ENCODE results near the gene RNF150.
"Not testable (repeated sequence)": the region's sequence is repeated elsewhere in the genome, so short reads cannot be mapped to it uniquely, and the experiment has no call there.

RNF150 gene

GRCh38 chr4:141074098-141074878 is 59.0 kb downstream of the RNF150 start:
- no peak for FAIRE-seq

DNA sequence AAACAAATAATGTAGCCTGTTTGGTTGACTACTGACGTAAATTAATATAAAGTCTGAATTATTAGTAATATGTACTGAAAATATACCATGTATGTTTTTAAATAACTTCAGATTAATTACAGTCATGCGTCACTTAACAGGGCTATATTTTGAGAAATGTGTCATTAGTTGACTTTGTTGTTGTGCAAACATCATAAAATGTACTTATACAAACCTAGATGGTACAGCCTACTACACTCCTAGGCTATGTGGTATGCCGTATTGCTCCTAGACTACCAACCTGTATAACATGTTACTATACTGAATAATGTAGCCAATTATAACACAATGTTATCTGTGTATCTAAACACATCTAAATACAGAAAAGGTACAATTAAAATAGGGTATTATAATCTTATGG is 66.6 kb downstream of the RNF150 start:
- FAIRE-seq: no peak

DNA sequence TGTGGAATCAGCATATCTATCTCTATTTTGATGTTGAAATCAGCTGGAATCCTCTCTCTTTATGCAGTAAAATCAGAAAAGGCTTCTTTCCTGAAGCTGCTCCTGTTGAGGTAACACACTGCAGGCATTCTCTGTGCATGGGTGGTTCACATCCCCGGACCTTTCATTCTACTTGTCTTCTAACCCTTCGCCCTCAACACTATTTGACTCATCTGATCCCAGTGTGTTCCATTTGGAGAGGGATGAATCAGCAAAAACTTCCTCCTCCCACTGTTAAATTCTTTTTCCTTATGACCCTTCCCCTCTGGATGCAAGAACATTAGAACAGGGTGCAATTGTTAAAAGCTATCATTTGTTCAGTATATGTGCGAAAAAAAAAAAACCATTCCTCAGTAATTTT is 67.4 kb downstream of the RNF150 start:
- FAIRE-seq: no peak

DNA sequence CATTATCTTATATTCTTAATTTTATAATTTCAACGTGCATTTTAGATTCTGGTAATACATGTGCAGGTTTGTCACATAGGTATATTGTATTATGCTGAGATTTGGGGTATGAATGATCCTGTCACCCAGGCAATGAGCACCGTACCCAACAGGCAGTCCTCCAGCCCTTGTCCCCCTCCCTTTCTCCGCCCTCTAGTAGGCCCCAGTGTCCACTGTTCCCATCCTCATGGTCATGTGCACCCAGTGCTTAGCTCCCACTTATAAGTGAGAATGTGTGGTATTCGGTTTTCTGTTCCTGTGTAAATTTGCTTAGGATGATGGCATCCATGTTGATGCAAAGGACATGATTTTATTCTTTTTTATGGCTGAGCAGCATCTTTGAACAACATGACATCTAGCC is 70.6 kb downstream of the RNF150 start:
- FAIRE-seq: no peak

DNA sequence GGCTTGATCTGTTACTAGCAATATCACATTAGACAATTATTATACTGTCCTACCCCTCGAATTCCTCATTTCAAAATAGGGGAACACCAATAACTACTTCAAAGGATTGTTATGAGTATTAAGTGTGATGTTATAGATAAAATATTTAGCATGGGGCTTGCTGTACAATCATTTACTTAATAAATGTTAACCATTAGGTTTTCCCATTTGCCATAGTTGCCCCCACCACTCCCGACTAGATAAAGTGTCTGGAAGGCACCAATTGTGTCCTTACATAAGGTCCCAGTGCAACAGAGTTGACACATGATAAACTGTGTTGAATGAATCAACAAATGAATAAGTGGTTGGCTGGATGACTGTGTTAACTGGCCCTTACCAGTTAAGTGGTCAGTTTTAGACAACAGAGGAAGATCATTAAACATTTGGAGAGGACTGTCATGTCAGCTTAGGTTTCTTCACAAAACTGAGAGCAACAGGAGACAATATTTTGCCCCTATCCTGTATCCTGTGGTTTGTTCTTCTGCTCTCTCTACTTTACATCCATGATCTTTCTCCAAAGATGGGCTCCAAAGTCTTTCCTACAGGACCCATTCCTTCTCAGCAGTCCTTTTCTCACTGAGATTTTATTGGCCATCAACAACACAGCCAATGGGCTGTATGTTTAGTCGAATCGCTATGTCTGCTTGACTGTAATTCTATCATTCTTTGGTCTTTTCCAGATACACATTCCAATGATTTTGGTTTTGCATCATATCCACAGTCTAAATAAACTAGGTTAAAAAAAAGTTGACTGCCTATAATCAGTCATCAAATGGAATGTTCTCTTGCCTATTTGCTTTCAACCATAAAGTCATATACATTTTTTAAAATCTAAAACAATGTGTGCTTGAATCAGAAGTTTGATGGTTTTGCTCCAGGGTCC is 74.4 kb downstream of the RNF150 start:
- no peak for FAIRE-seq

DNA sequence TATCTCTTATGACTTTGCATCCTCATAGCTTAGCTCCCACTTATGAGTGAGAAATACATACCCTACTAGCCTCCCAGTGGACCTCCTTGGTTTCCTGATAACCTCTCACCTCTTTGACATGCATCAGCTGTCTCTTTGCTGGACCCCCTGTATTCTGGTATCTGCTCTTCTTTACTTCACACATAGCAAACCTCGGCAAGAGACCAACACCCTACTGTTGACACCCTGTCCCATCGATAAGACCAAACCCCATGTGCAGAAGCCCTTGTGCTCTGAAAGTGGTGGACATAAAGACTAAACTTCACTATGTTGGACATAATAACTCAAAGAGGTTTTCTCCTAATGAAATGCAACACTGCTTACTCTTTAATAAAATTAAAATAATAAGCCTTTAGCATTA is 75.7 kb downstream of the RNF150 start:
- FAIRE-seq: no peak

DNA sequence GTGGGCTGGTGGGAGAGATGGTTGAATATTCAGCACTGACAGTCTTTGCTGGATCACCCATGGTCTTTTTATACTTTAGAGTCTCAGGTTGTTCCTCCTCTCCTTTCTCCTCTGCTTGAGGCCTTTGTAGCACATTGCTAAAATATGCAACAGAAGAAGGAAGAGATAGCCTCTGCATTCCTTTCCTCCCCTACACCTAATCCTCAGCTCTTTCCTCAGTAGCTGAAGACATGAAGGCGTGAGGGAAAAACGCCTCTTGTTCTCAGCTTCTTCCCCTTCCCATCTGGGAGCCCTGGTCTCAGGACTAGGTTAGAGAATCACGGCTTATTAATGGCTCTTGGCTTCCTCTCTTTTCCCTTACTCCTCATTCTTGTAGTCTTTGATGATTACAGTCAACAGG is 76.8 kb downstream of the RNF150 start:
- FAIRE-seq: no peak

- no peak for FAIRE-seq
Measured at GRCh38 chr4:141054446-141054845, 78.8 kb downstream of the RNF150 start.

- not testable (repeated sequence) for FAIRE-seq
Measured at GRCh38 chr4:141050999-141051398, 82.3 kb downstream of the RNF150 start.

- FAIRE-seq: no peak
Measured at GRCh38 chr4:141047228-141047884, 85.9 kb downstream of the RNF150 start.

DNA sequence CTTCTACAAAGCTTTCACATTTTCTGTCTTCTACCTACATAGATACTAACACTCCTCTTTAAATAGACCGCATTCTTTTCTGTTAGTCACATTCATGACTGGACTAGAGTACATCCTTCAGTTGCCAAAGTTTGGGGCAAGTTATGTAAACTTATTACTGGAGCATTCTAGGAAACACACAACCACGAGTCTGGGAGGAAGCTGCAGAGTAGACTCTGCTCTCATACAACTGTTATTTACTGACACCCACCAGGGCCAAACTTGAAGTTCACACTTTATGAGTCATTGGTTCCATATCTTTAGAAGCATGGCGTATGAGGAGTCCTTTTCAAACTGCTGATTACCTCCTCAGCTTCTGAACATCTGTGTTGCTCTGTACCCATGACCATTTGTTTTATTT is 87.0 kb downstream of the RNF150 start:
- no peak for FAIRE-seq

DNA sequence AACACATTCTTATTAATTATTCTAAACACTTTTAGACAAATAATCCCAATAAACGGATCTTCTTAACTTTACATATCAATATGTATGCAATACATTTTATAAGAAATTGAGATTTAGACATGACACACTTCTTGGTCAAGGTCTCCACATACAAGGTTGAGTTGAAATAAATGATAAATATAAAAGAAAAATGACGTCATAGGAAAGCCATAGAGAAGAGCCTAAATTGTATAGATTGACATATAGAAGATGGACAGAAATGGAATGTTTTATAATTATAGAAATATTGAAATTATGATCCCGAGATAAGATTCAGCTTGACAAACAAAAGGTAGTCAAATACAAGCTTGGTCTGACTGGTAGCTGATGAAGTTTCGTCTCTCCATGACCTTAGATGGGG is 87.4 kb downstream of the RNF150 start:
- FAIRE-seq: no peak

DNA sequence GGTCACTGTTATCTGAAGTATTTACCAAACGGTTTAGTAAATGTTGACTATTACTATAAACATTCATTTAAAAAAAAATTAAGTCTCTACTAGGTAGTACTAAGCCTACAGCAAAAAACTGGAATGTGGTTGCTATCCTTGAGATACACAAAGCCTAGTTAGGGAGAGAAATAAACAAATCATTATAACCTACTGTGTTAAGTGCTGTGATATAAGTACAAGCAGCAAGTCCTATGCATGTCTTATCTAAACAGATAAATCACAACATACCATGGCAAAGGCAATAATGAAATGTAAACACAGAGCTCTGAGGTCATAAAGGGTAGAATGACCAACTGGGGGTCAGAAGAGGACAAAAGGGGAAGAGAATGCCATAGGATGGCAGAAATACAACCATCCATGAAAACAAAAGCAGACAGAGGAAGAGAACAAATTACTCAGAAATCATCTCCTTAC is 92.2 kb downstream of the RNF150 start:
- FAIRE-seq: no peak

- no peak for FAIRE-seq
Measured at GRCh38 chr4:141039156-141039555, 94.1 kb downstream of the RNF150 start.

DNA sequence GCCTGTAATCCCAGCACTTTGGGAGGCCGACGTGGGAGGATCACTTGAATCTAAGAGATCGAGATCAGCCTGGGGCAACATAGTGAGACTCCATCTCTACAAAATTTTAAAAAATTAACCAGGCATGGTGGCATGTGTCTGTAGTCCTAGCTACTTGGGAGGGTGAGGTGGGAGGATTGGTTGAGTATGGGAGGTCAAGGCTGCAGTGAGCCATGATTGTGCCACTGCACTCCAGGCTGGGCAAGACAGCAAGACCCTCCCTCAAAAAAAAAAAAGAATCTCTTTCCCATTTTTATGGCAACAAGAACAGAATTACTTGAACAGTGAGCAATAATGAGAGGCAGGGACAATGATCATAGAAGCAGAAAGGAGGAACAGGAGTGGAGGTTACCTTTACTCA is 94.8 kb downstream of the RNF150 start:
- no peak for FAIRE-seq

- no peak for FAIRE-seq
Measured at GRCh38 chr4:141037446-141037845, 95.8 kb downstream of the RNF150 start.

GRCh38 chr4:141036786-141037185 is 96.5 kb downstream of the RNF150 start:
- no peak for FAIRE-seq

DNA sequence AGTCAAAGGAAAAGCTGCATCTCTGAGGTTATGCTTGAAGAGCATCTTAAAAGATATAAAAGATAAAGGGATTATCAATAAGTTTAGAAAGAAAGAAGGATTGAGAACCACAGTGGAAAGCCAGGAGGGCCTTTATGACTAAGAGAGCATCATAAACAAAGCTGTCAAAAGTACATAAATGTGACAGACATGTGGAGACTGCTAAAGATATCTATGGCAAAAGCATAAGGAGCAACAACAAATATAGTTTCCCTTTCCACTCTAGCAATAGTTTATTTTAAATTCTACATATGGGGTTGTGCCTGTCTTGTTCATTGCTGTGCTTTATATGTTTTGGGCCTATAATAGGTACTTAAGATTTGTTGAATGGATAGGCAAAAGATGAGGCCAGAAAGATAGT is 97.3 kb downstream of the RNF150 start:
- FAIRE-seq: no peak

- no peak for FAIRE-seq
Measured at GRCh38 chr4:141028024-141028529, 105.2 kb downstream of the RNF150 start.

- FAIRE-seq: no peak
Measured at GRCh38 chr4:141027421-141027820, 105.8 kb downstream of the RNF150 start.

GRCh38 chr4:141026900-141027299 is 106.4 kb downstream of the RNF150 start:
- FAIRE-seq: no peak

- FAIRE-seq: no peak
Measured at GRCh38 chr4:141023051-141023450, 110.2 kb downstream of the RNF150 start.

DNA sequence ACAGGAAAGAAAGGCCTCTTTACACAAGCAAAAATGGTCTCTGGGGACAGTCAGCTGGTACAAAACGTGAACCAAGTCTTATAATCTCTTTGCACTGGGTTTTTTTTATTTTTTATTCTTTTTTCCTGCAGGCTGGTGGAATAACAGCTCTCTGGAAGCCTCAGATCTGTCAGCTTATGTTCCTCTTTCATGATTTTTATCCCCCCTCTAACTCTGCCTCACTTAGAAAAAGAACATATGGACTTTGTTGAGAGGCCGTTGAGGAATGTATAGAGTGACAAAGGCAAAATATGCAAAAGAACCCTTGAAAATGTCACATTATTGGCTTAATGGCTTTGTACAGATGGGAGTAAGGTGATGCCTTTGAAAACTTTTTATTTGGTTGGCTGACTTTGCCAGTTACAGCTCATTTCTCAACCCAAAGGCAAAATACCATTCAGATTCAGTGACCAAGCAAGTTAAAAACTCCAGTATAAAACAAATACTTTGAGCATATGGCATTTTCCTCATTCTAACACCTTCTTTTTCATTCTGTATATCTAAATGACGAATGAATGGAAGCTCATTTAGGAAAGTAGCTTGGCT is 111.1 kb downstream of the RNF150 start:
- no peak for FAIRE-seq
